Endothelial cell (in vitro differentiated cells): ENCODE data around the gene SLC12A9. TPM values are rescaled to one million over a fixed set of nuclear protein-coding genes. Genes with fewer than 3 reads are reported as not detected.
"Not testable (repeated sequence)": the region's sequence is repeated elsewhere in the genome, so short reads cannot be mapped to it uniquely, and the experiment has no call there.

Experiments used
- DNase-seq: peaks from one replicate; pipeline ENCODE4 v3.0.0; 2021; ENCODE audit warnings: low spot score
- H3K27ac Mint-ChIP-seq: one replicate; pipeline ENCODE4 v1.8.0; 2021; ENCODE audit warnings: mixed read lengths, inconsistent platforms; ENCODE audit not compliant: unreplicated experiment
- H3K27me3 Mint-ChIP-seq: one replicate; pipeline ENCODE4 v1.8.0; 2021; ENCODE audit warnings: mild to moderate bottlenecking, moderate library complexity, mixed read lengths, inconsistent platforms; ENCODE audit not compliant: unreplicated experiment
- H3K36me3 Mint-ChIP-seq: one replicate; pipeline ENCODE4 v1.8.0; 2021; ENCODE audit warnings: mild to moderate bottlenecking, low read depth, mixed read lengths, inconsistent platforms; ENCODE audit not compliant: unreplicated experiment
- H3K4me1 Mint-ChIP-seq: one replicate; pipeline ENCODE4 v1.8.0; 2021; ENCODE audit warnings: mild to moderate bottlenecking, mixed read lengths, inconsistent platforms; ENCODE audit not compliant: unreplicated experiment
- H3K4me3 Mint-ChIP-seq: one replicate; pipeline ENCODE4 v1.8.0; 2021; ENCODE audit warnings: mild to moderate bottlenecking, mixed read lengths, inconsistent platforms; ENCODE audit not compliant: unreplicated experiment
- H3K9me3 Mint-ChIP-seq: one replicate; pipeline ENCODE4 v1.8.0; 2021; ENCODE audit warnings: mixed read lengths, inconsistent platforms; ENCODE audit not compliant: unreplicated experiment
- total RNA-seq: library from RNA; stranded (reverse); fragmentation: NEBNext Ultra II Directional; extraction: Animal tissue kit (Norgen Biotek cat#: 25700); gene quantifications from one replicate; pipeline ENCODE4 v1.2.1, GENCODE V29; 2021; ENCODE audit not compliant: unreplicated experiment
- TF ChIP-seq, protein P1 (sequence below): fragments of 200-600 bp; sonication (generic); IDR thresholded peaks from one replicate; pipeline ENCODE4 v1.5.0; 2021; ENCODE audit warnings: antibody characterized with exemption; ENCODE audit not compliant: unreplicated experiment

SLC12A9 gene
- total RNA-seq, 1 donor from 2014 or later: 60.5 TPM

- H3K27me3 Mint-ChIP-seq: peaks cover 21% of the 10 kb centered on the region
- no peak for DNase-seq
- peak overlapping the region; percentile 67 for H3K4me3 Mint-ChIP-seq
- H3K27ac Mint-ChIP-seq: no peak overlapping the region
- peaks cover 59% of the 10 kb centered on the region for H3K36me3 Mint-ChIP-seq
- H3K9me3 Mint-ChIP-seq: no peaks in the 10 kb centered on the region
- TF ChIP-seq, protein P1, sequence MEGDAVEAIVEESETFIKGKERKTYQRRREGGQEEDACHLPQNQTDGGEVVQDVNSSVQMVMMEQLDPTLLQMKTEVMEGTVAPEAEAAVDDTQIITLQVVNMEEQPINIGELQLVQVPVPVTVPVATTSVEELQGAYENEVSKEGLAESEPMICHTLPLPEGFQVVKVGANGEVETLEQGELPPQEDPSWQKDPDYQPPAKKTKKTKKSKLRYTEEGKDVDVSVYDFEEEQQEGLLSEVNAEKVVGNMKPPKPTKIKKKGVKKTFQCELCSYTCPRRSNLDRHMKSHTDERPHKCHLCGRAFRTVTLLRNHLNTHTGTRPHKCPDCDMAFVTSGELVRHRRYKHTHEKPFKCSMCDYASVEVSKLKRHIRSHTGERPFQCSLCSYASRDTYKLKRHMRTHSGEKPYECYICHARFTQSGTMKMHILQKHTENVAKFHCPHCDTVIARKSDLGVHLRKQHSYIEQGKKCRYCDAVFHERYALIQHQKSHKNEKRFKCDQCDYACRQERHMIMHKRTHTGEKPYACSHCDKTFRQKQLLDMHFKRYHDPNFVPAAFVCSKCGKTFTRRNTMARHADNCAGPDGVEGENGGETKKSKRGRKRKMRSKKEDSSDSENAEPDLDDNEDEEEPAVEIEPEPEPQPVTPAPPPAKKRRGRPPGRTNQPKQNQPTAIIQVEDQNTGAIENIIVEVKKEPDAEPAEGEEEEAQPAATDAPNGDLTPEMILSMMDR: no peak
- H3K4me1 Mint-ChIP-seq: peaks cover 29% of the 10 kb centered on the region
Measured at GRCh38 chr7:100806276-100806675, 46.2 kb upstream of the SLC12A9 start.

- H3K27me3 Mint-ChIP-seq: peaks cover 21% of the 10 kb centered on the region
- peaks cover 60% of the 10 kb centered on the region for H3K36me3 Mint-ChIP-seq
- H3K9me3 Mint-ChIP-seq, DNase-seq, H3K27ac Mint-ChIP-seq: not testable (repeated sequence)
- H3K4me1 Mint-ChIP-seq: peaks cover 29% of the 10 kb centered on the region
- H3K4me3 Mint-ChIP-seq: peak overlapping the region; percentile 76
Measured at GRCh38 chr7:100806883-100807282, 45.6 kb upstream of the SLC12A9 start.

DNA sequence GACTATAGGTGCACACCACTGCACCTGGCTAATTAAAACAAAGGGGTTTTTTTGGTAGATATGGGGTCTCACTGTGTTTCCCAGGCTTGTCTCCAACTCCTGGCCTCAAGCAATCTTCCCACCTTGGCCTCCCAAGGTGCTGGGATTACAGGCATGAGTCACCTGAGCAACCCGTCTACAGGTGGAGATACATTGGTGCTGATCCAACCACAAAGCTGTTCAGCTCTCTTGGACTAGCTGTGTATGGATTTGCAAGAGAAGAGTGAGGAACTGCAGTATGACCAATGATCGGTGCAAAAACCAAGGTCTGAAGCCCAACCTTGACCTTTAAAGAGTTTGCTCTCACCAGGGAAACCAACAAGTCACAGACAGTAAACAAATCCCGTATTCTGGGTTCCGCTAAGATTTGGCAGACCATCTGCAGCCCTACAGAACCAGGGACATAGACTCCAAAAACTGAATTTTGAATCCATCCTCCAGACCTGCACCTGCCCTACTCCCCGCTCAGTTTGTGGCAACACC lies 44.1 kb upstream of the SLC12A9 start:
- Mint-ChIP-seq H3K27me3 (peaks cover 18% of the 10 kb centered on the region), H3K36me3 (peaks cover 61% of the 10 kb centered on the region), H3K4me1 (peaks cover 25% of the 10 kb centered on the region), H3K27ac (peak overlapping the region; percentile 59), H3K4me3 (peak overlapping the region; percentile 53), H3K9me3 (no peaks in the 10 kb centered on the region)
- DNase-seq: no peak
- TF ChIP-seq, protein P1: no peak

GRCh38 chr7:100811480-100811879 lies 41.0 kb upstream of the SLC12A9 start:
- no peak for DNase-seq
- no peaks in the 10 kb centered on the region for H3K9me3 Mint-ChIP-seq
- H3K36me3 Mint-ChIP-seq: peaks cover 45% of the 10 kb centered on the region
- TF ChIP-seq, protein P1: no peak
- no peak overlapping the region for H3K27ac Mint-ChIP-seq
- H3K4me3 Mint-ChIP-seq: peak overlapping the region; percentile 65
- peaks cover 10% of the 10 kb centered on the region for H3K27me3 Mint-ChIP-seq
- H3K4me1 Mint-ChIP-seq: peaks cover 9% of the 10 kb centered on the region

DNA sequence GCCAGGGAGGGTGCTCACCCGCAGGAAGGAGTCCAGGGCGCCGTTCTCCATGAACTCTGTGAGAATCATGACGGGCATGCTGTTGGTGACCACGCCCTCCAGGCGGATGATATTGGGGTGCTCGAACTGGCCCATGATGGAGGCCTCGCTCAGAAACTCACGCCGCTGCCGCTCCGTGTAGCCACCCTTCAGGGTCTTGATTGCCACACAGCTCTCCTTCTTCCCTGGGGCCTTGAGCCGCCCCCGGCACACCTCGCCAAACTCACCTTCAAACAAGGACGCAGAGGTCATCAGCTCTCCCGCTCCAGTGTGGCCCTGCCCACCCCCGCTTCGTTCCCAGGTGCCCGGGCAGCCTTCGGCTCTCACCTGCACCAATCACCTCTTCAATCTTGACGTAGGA lies 39.8 kb upstream of the SLC12A9 start:
- H3K36me3 Mint-ChIP-seq: peaks cover 37% of the 10 kb centered on the region
- TF ChIP-seq, protein P1: no peak
- H3K9me3 Mint-ChIP-seq: no peaks in the 10 kb centered on the region
- no peak overlapping the region for H3K27ac Mint-ChIP-seq
- peaks cover 10% of the 10 kb centered on the region for H3K27me3 Mint-ChIP-seq
- no peak for DNase-seq
- H3K4me3 Mint-ChIP-seq: peak overlapping the region; percentile 11
- peaks cover 5% of the 10 kb centered on the region for H3K4me1 Mint-ChIP-seq

- DNase-seq, H3K27ac Mint-ChIP-seq, H3K4me3 Mint-ChIP-seq, H3K4me1 Mint-ChIP-seq, H3K9me3 Mint-ChIP-seq, H3K27me3 Mint-ChIP-seq: not testable (repeated sequence)
- H3K36me3 Mint-ChIP-seq: peaks cover 33% of the 10 kb centered on the region
Measured at GRCh38 chr7:100816515-100816914, 36.0 kb upstream of the SLC12A9 start.
